Measurements from ENCODE around the gene PELI2.

Gene PELI2

GRCh38 chr14:56119201-56119981 lies 1.2 kb downstream of the PELI2 start:
- no peak for DNase-seq

GRCh38 chr14:56120091-56120691 lies 2.0 kb downstream of the PELI2 start:
- DNase-seq: no peak

GRCh38 chr14:56121816-56122215 lies 3.6 kb downstream of the PELI2 start:
- no peak for DNase-seq

- DNase-seq: no peak
These were observed 4.1 kb downstream of the PELI2 start for GRCh38 chr14:56122301-56122700.

GRCh38 chr14:56124327-56124726 lies 6.1 kb downstream of the PELI2 start:
- no peak for DNase-seq

- DNase-seq: no peak
These were observed 7.8 kb downstream of the PELI2 start for GRCh38 chr14:56125772-56126636.

GRCh38 chr14:56126637-56126913 lies 8.4 kb downstream of the PELI2 start:
- DNase-seq: no peak

- DNase-seq: no peak
These were observed 8.9 kb downstream of the PELI2 start for GRCh38 chr14:56127156-56127555.

- no peak for DNase-seq
These were observed 10.9 kb downstream of the PELI2 start for GRCh38 chr14:56129092-56129491.

- no peak for DNase-seq
These were observed 11.7 kb downstream of the PELI2 start for GRCh38 chr14:56129933-56130332.

- DNase-seq: no peak
These were observed 13.0 kb downstream of the PELI2 start for GRCh38 chr14:56131004-56131864.

- no peak for DNase-seq
These were observed 13.9 kb downstream of the PELI2 start for GRCh38 chr14:56131865-56132833.

GRCh38 chr14:56133547-56133946 lies 15.3 kb downstream of the PELI2 start:
- no peak for DNase-seq

GRCh38 chr14:56135001-56135400 lies 16.8 kb downstream of the PELI2 start:
- DNase-seq: no peak

GRCh38 chr14:56135668-56136067 lies 17.5 kb downstream of the PELI2 start:
- no peak for DNase-seq

GRCh38 chr14:56136571-56137452 lies 18.6 kb downstream of the PELI2 start:
- DNase-seq: no peak

- DNase-seq: no peak
These were observed 19.2 kb downstream of the PELI2 start for GRCh38 chr14:56137453-56137807.

- DNase-seq: no peak
These were observed 19.6 kb downstream of the PELI2 start for GRCh38 chr14:56137849-56138248.

GRCh38 chr14:56138928-56139327 lies 20.7 kb downstream of the PELI2 start:
- DNase-seq: no peak

GRCh38 chr14:56142314-56142713 lies 24.1 kb downstream of the PELI2 start:
- DNase-seq: no peak

GRCh38 chr14:56143025-56143424 lies 24.8 kb downstream of the PELI2 start:
- DNase-seq: no peak

Data from activated effector memory CD4-positive, alpha-beta T cell treated with Interleukin-2 at 50 U/mL for 16 hours (primary cell).